SJSA1 (cell line): ENCODE measurements around the gene PMF1. TPM values are rescaled to one million over a fixed set of nuclear protein-coding genes. Genes with fewer than 3 reads are reported as not detected.

ENCODE experiments used
- DNase-seq, 2 experiments: peaks; one replicate each; pipeline ENCODE4 v3.0.0-alpha.2; 2015 to 2020; ENCODE audit warnings: low spot score in 2 of 2, low read depth in 1 of 2
- H3K27ac ChIP-seq: fragments of 250-450 bp; sonication (Bioruptor Pico); 2 replicates; pipeline ENCODE4 v1.5.1; 2020; ENCODE audit warnings: mild to moderate bottlenecking, moderate library complexity
- H3K27me3 ChIP-seq: fragments of 250-450 bp; sonication (Bioruptor Pico); replicated peaks from 2 replicates; pipeline ENCODE4 v1.5.1; 2020; ENCODE audit warnings: mild to moderate bottlenecking, moderate library complexity
- H3K36me3 ChIP-seq: fragments of 250-450 bp; sonication (Bioruptor Pico); 2 replicates; pipeline ENCODE4 v1.5.1; 2020; ENCODE audit warnings: mild to moderate bottlenecking
- H3K4me1 ChIP-seq: fragments of 250-450 bp; sonication (Bioruptor Pico); replicated peaks from 2 replicates; pipeline ENCODE4 v1.6.1; 2021; ENCODE audit warnings: mild to moderate bottlenecking
- H3K4me3 ChIP-seq: fragments of 250-450 bp; sonication (Bioruptor Pico); 2 replicates; pipeline ENCODE4 v1.5.1; 2020; ENCODE audit warnings: mild to moderate bottlenecking
- H3K9me3 ChIP-seq: fragments of 250-450 bp; sonication (Bioruptor Pico); replicated peaks from 2 replicates; pipeline ENCODE4 v1.5.1; 2020; ENCODE audit warnings: mild to moderate bottlenecking
- total RNA-seq: library from RNA; depleted of rRNA; stranded (reverse); fragments of >200 nt; shearing (Covaris generic); gene quantifications from 2 replicates; pipeline ENCODE4 v1.2.3, GENCODE V29; 2014

The PMF1 gene
- total RNA-seq, 1 experiment from 2014 or later: 100 TPM

GRCh38 chr1:156276532-156276931 lies 63.7 kb downstream of the PMF1 start:
- Histone ChIP-seq H3K4me1 (peaks cover 6% of the 10 kb centered on the region), H3K27me3 (no peaks in the 10 kb centered on the region), H3K36me3 (peaks cover 83% of the 10 kb centered on the region), H3K9me3 (no peaks in the 10 kb centered on the region), H3K27ac (no peak overlapping the region), H3K4me3 (no peak overlapping the region)
- no peak for DNase-seq

- Histone ChIP-seq H3K4me3 (no peak overlapping the region), H3K4me1 (peaks cover 10% of the 10 kb centered on the region), H3K36me3 (peaks cover 79% of the 10 kb centered on the region), H3K9me3 (no peaks in the 10 kb centered on the region), H3K27ac (no peak overlapping the region), H3K27me3 (no peaks in the 10 kb centered on the region)
- DNase-seq: no peak
These were observed 64.2 kb downstream of the PMF1 start for GRCh38 chr1:156276966-156277381.

GRCh38 chr1:156279837-156280236 lies 67.0 kb downstream of the PMF1 start:
- Histone ChIP-seq H3K36me3 (peaks cover 56% of the 10 kb centered on the region), H3K27ac (no peak overlapping the region), H3K4me1 (peaks cover 18% of the 10 kb centered on the region), H3K4me3 (no peak overlapping the region), H3K9me3 (no peaks in the 10 kb centered on the region; the same call in 1 of the 2 replicates), H3K27me3 (no peaks in the 10 kb centered on the region)
- DNase-seq: no peak

- H3K4me1 ChIP-seq: peaks cover 18% of the 10 kb centered on the region
- H3K4me3 ChIP-seq: peak overlapping the region; percentile 92
- no peaks in the 10 kb centered on the region for H3K27me3 ChIP-seq
- no peaks in the 10 kb centered on the region; the same call in 1 of the 2 replicates for H3K9me3 ChIP-seq
- peak in 1 of 2 experiments; percentile 34 for DNase-seq
- H3K27ac ChIP-seq: no peak overlapping the region
- peaks cover 44% of the 10 kb centered on the region for H3K36me3 ChIP-seq
These were observed 68.5 kb downstream of the PMF1 start for GRCh38 chr1:156281281-156281680.

- peak in 1 of 2 experiments; percentile 19 for DNase-seq
These were observed 69.1 kb downstream of the PMF1 start for GRCh38 chr1:156281693-156282478.

GRCh38 chr1:156282479-156283222 lies 69.8 kb downstream of the PMF1 start, which contains the start of gene SMG5:
SMG5 (minus strand) TSS chr1:156282825; CDS start chr1:156282680, 145 bp downstream.
- Histone ChIP-seq H3K27ac (peak within 1 kb of the TSS; percentile 82), H3K4me1 (peaks cover 18% of the 10 kb centered on the region), H3K36me3 (peaks cover 33% of the 10 kb centered on the region), H3K27me3 (no peaks in the 10 kb centered on the region), H3K4me3 (peak within 1 kb of the TSS; percentile 92), H3K9me3 (no peaks in the 10 kb centered on the region; the same call in 1 of the 2 replicates)
- peak; percentile 95 to 98 for DNase-seq

More at GRCh38 chr1:156281693-156282478, 69.1 kb downstream of the PMF1 start:
- H3K4me3 ChIP-seq: peak overlapping the region; percentile 92
- H3K27ac ChIP-seq: peak overlapping the region; percentile 82
- peaks cover 41% of the 10 kb centered on the region for H3K36me3 ChIP-seq
- no peaks in the 10 kb centered on the region; the same call in 1 of the 2 replicates for H3K9me3 ChIP-seq
- no peaks in the 10 kb centered on the region for H3K27me3 ChIP-seq
- H3K4me1 ChIP-seq: peaks cover 18% of the 10 kb centered on the region

GRCh38 chr1:156283521-156283920 lies 70.7 kb downstream of the PMF1 start:
- Histone ChIP-seq H3K27ac (no peak overlapping the region), H3K4me3 (peak overlapping the region; percentile 92), H3K9me3 (no peaks in the 10 kb centered on the region; the same call in 1 of the 2 replicates), H3K4me1 (peaks cover 18% of the 10 kb centered on the region), H3K27me3 (no peaks in the 10 kb centered on the region), H3K36me3 (peaks cover 25% of the 10 kb centered on the region)
- DNase-seq: no peak

GRCh38 chr1:156284112-156284511 lies 71.3 kb downstream of the PMF1 start, which contains the start of gene TMEM79:
TMEM79 (plus strand) TSS chr1:156284325; CDS start chr1:156285227, 902 bp downstream.
- no peak for DNase-seq
- Histone ChIP-seq H3K27ac (peak within 1 kb of the TSS; percentile 82; the same call in 1 of the 2 replicates), H3K36me3 (peaks cover 20% of the 10 kb centered on the region), H3K9me3 (no peaks in the 10 kb centered on the region; the same call in 1 of the 2 replicates), H3K4me3 (peak within 1 kb of the TSS; percentile 92), H3K4me1 (peaks cover 18% of the 10 kb centered on the region), H3K27me3 (no peaks in the 10 kb centered on the region)

GRCh38 chr1:156284757-156285156 lies 72.0 kb downstream of the PMF1 start:
- peaks cover 18% of the 10 kb centered on the region for H3K4me1 ChIP-seq
- no peak overlapping the region for H3K4me3 ChIP-seq
- H3K27me3 ChIP-seq: no peaks in the 10 kb centered on the region
- DNase-seq: no peak
- H3K9me3 ChIP-seq: no peaks in the 10 kb centered on the region; the same call in 1 of the 2 replicates
- no peak overlapping the region for H3K27ac ChIP-seq
- peaks cover 19% of the 10 kb centered on the region for H3K36me3 ChIP-seq

- DNase-seq: no peak
- Histone ChIP-seq H3K27ac (no peak overlapping the region), H3K36me3 (peaks cover 13% of the 10 kb centered on the region)
These were observed 72.6 kb downstream of the PMF1 start for GRCh38 chr1:156285437-156285836.

GRCh38 chr1:156286061-156286460 lies 73.3 kb downstream of the PMF1 start:
- no peak for DNase-seq
- H3K27me3 ChIP-seq: no peaks in the 10 kb centered on the region
- peaks cover 13% of the 10 kb centered on the region for H3K36me3 ChIP-seq
- H3K4me1 ChIP-seq: peaks cover 17% of the 10 kb centered on the region
- no peak overlapping the region for H3K4me3 ChIP-seq
- H3K27ac ChIP-seq: no peak overlapping the region
- H3K9me3 ChIP-seq: no peaks in the 10 kb centered on the region; the same call in 1 of the 2 replicates

More at GRCh38 chr1:156285437-156285836, 72.6 kb downstream of the PMF1 start:
- Histone ChIP-seq H3K27me3 (no peaks in the 10 kb centered on the region), H3K9me3 (no peaks in the 10 kb centered on the region; the same call in 1 of the 2 replicates), H3K4me1 (peaks cover 18% of the 10 kb centered on the region), H3K4me3 (no peak overlapping the region)
